Neural progenitor cell (in vitro differentiated cells): ENCODE measurements around the gene CHST13. TPM values are rescaled to one million over a fixed set of nuclear protein-coding genes. Genes with fewer than 3 reads are reported as not detected.
A peak's percentile ranks its signal among the peaks of the same experiment; 100 is the strongest.

Experiments
- DNase-seq: peaks from one replicate; pipeline ENCODE4 v3.0.0-alpha.2; 2016; ENCODE audit warnings: low spot score
- H2AFZ ChIP-seq: fragments of 200-600 bp; sonication (generic); replicated peaks from 2 replicates; pipeline ENCODE4 v1.6.1; 2016; ENCODE audit warnings: antibody characterized with exemption
- H3F3A ChIP-seq: fragments of 200-600 bp; sonication (generic); 2 replicates; pipeline ENCODE4 v1.6.1; 2016; ENCODE audit warnings: antibody characterized with exemption, low read depth
- H3K27ac ChIP-seq: fragments of 200-600 bp; sonication (generic); 2 replicates; pipeline ENCODE4 v1.5.1; 2016; ENCODE audit warnings: mild to moderate bottlenecking
- H3K27me3 ChIP-seq: fragments of 200-600 bp; sonication (generic); 2 replicates; pipeline ENCODE4 v1.6.1; 2016; ENCODE audit warnings: mild to moderate bottlenecking, moderate library complexity
- H3K36me3 ChIP-seq: fragments of 200-600 bp; sonication (generic); 2 replicates; pipeline ENCODE4 v1.5.1; 2016
- H3K4me1 ChIP-seq: fragments of 200-600 bp; sonication (generic); 2 replicates; pipeline ENCODE4 v1.6.1; 2016; ENCODE audit warnings: mixed run types
- H3K4me2 ChIP-seq: fragments of 200-600 bp; sonication (generic); 2 replicates; pipeline ENCODE4 v1.6.1; 2016
- H3K4me3 ChIP-seq: fragments of 200-600 bp; sonication (generic); 2 replicates; pipeline ENCODE4 v1.5.1; 2016
- H3K79me2 ChIP-seq: fragments of 200-600 bp; sonication (generic); 2 replicates; pipeline ENCODE4 v1.6.1; 2016; ENCODE audit warnings: low read depth
- H3K9ac ChIP-seq: fragments of 200-600 bp; sonication (generic); 2 replicates; pipeline ENCODE4 v1.6.1; 2016
- H3K9me3 ChIP-seq: fragments of 200-600 bp; sonication (generic); 2 replicates; pipeline ENCODE4 v1.5.1; 2016; ENCODE audit warnings: low read depth
- H4K20me1 ChIP-seq: fragments of 200-600 bp; sonication (generic); 2 replicates; pipeline ENCODE4 v1.6.1; 2016; ENCODE audit warnings: low read depth
- H3K27ac Mint-ChIP-seq: 3 replicates; pipeline ENCODE4 v1.8.0; 2021; ENCODE audit warnings: mixed read lengths
- H3K27me3 Mint-ChIP-seq: 2 replicates; pipeline ENCODE4 v1.8.0; 2022; ENCODE audit warnings: low read depth, mild to moderate bottlenecking, inconsistent platforms, moderate library complexity, mixed read lengths; ENCODE audit not compliant: insufficient read depth
- H3K36me3 Mint-ChIP-seq: 3 replicates; pipeline ENCODE4 v1.8.0; 2021; ENCODE audit warnings: mixed read lengths
- H3K4me1 Mint-ChIP-seq: 3 replicates; pipeline ENCODE4 v1.8.0; 2021; ENCODE audit warnings: mixed read lengths
- H3K4me3 Mint-ChIP-seq: 3 replicates; pipeline ENCODE4 v1.8.0; 2021; ENCODE audit warnings: mild to moderate bottlenecking, moderate library complexity, mixed read lengths
- H3K9me3 Mint-ChIP-seq: 3 replicates; pipeline ENCODE4 v1.8.0; 2020; ENCODE audit warnings: mixed read lengths
- EZH2 ChIP-seq: fragments of 200-600 bp; sonication (generic); IDR thresholded peaks from 2 replicates; pipeline ENCODE4 v1.6.1; 2017; ENCODE audit warnings: antibody characterized with exemption, mild to moderate bottlenecking, moderate library complexity
- EZH2phosphoT487 ChIP-seq: fragments of 200-600 bp; sonication (generic); IDR thresholded peaks from 2 replicates; pipeline ENCODE4 v1.6.1; 2017; ENCODE audit warnings: antibody characterized with exemption
- total RNA-seq: library from RNA; depleted of rRNA; stranded (reverse); fragments of >200 nt; gene quantifications from 2 replicates; pipeline ENCODE4 v1.2.3, GENCODE V29; 2015; ENCODE audit warnings: low replicate concordance
- TF ChIP-seq, protein P1 (sequence below): fragments of 200-600 bp; sonication (generic); IDR thresholded peaks from 2 replicates; pipeline ENCODE4 v1.5.1; 2017; ENCODE audit warnings: antibody characterized with exemption, mild to moderate bottlenecking

Gene CHST13
- total RNA-seq, 1 donor from 2014 or later: 0.09 TPM

DNA sequence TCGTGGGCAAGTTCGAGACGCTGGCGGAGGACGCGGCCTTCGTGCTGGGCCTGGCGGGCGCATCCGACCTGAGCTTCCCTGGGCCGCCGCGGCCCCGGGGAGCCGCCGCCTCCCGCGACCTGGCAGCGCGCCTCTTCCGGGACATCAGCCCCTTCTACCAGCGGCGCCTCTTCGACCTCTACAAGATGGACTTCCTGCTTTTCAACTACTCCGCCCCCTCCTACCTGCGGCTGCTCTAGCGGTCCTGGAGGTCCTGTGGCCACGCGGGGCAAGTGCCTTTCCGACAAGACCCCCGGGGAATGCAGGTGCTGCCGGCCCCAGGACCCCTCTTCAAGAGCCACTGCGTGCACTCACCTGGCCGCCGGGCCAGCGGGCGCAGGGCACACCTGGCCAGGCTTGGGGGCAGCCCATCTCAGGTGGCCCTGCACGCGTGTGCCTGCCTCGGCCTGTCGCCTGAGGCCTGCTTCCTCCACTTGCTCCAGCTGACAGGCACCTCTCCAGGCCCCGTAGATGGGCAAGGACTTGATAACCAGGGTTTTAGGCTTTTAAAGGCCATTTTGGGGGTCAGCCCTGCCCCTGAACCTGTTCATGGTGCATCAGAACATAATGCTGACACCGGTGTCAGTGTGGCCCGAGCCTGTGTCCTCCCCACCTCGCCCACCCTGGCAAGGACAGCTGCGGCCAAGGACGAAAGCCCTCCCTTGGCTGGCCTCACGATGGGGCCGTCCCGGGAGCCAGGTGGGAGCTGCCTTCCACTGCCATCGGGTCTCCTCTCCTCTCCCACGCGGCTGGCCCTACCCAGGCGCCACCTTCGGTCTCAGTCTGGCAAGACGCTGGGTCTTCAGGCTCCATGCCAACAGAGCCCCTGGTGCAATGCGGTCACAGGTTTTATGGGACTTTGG, 18.6 kb downstream of the CHST13 start:
- Histone ChIP-seq H4K20me1 (no peaks in the 10 kb centered on the region), H3K9ac (no peak overlapping the region), H3K36me3 (no peaks in the 10 kb centered on the region), H3K79me2 (no peaks in the 10 kb centered on the region), H3F3A (no peaks in the 10 kb centered on the region), H3K9me3 (no peaks in the 10 kb centered on the region), H3K27me3 (no peaks in the 10 kb centered on the region), H2AFZ (no peak overlapping the region), H3K27ac (no peak overlapping the region), H3K4me1 (no peaks in the 10 kb centered on the region), H3K4me3 (no peak overlapping the region), H3K4me2 (no peak overlapping the region)
- TF ChIP-seq EZH2 (no peak), EZH2phosphoT487 (no peak)
- TF ChIP-seq, protein P1, sequence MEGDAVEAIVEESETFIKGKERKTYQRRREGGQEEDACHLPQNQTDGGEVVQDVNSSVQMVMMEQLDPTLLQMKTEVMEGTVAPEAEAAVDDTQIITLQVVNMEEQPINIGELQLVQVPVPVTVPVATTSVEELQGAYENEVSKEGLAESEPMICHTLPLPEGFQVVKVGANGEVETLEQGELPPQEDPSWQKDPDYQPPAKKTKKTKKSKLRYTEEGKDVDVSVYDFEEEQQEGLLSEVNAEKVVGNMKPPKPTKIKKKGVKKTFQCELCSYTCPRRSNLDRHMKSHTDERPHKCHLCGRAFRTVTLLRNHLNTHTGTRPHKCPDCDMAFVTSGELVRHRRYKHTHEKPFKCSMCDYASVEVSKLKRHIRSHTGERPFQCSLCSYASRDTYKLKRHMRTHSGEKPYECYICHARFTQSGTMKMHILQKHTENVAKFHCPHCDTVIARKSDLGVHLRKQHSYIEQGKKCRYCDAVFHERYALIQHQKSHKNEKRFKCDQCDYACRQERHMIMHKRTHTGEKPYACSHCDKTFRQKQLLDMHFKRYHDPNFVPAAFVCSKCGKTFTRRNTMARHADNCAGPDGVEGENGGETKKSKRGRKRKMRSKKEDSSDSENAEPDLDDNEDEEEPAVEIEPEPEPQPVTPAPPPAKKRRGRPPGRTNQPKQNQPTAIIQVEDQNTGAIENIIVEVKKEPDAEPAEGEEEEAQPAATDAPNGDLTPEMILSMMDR: no peak
- Mint-ChIP-seq H3K27me3 (peaks cover 2% of the 10 kb centered on the region), H3K27ac (no peak overlapping the region), H3K9me3 (peaks cover 2% of the 10 kb centered on the region), H3K36me3 (no peaks in the 10 kb centered on the region), H3K4me3 (no peak overlapping the region), H3K4me1 (peaks cover 7% of the 10 kb centered on the region)
- DNase-seq: no peak

DNA sequence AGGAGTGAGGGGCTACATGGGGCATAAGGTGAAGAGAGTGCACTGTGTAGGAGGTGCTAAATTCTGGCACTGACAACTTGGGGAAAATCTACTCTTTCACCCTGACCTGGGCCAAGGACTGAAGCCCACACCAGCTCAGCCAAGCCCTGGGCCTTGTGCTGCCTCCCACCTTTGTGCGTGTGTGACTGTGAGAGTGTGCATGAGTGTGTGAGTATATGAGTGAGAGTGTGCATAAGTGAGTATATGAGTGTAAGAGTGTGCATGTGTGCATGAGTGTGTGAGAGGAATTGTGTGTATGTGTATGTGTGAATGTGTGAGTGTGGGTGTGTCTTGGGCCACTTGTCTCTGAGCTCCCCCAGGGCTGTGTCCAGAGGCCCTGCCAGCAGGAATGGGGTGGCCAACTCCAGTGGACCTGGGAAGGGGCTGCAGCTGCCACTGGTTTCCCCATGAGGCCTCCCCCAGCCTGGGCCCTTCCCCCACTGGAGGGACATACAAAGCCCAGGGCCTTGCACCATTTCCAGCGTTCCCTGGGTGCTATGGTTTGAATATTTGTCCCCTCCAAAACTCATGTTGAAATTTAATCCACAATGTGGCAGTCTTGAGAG, 19.6 kb downstream of the CHST13 start:
- no peak for DNase-seq
- H3K27me3 Mint-ChIP-seq: peaks cover 2% of the 10 kb centered on the region
- Histone ChIP-seq H2AFZ (no peak overlapping the region), H3K36me3 (no peaks in the 10 kb centered on the region), H3K9ac (no peak overlapping the region), H3K4me1 (peaks cover 2% of the 10 kb centered on the region), H3K79me2 (no peaks in the 10 kb centered on the region), H3K9me3 (no peaks in the 10 kb centered on the region), H3K4me3 (no peak overlapping the region), H3K27me3 (no peaks in the 10 kb centered on the region), H3K4me2 (no peak overlapping the region), H4K20me1 (no peaks in the 10 kb centered on the region), H3K27ac (no peak overlapping the region), H3F3A (no peaks in the 10 kb centered on the region)
- H3K4me3 Mint-ChIP-seq: no peak overlapping the region
- peaks cover 2% of the 10 kb centered on the region for H3K9me3 Mint-ChIP-seq
- TF ChIP-seq EZH2phosphoT487 (no peak), EZH2 (no peak)
- TF ChIP-seq, protein P1: no peak
- no peaks in the 10 kb centered on the region for H3K36me3 Mint-ChIP-seq
- H3K4me1 Mint-ChIP-seq: peaks cover 9% of the 10 kb centered on the region
- peak overlapping the region; percentile 23 for H3K27ac Mint-ChIP-seq

DNA sequence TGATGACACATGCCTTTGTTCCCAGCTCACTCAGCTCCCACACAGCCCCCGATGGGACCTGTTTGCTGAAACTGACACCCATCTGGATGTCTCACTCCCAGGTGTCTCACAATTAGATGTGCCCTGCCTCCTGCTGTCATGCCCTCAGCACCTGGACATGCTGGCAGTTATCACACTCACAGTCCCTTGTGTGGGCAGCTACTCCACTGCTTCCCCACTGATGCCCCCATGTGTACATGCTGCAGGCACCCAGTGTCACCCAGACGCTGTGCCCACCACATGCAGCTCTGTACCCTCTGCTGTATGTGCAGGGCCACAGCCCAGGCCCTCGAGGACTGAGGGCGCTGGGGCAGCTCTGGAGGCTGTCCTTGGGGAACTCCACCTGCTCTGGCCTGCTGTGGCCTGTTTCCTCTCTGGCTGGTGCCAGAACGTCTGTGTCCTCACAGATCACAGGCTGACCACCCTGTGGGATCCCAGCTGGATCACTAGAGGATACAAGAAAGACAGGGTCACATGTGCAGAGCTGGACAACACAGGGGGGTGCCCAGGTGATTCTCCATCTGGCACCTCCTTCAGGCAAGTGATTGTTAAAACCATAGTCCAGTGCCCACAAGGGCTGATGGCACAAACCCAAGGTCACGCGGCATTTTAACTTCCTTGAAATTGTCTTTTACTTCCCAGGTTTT, 20.8 kb downstream of the CHST13 start:
- Histone ChIP-seq H4K20me1 (no peaks in the 10 kb centered on the region), H3K9me3 (no peaks in the 10 kb centered on the region), H3K27ac (no peak overlapping the region), H3K36me3 (no peaks in the 10 kb centered on the region), H3F3A (no peaks in the 10 kb centered on the region), H3K4me1 (peaks cover 14% of the 10 kb centered on the region), H3K4me3 (no peak overlapping the region), H2AFZ (no peak overlapping the region), H3K27me3 (no peaks in the 10 kb centered on the region), H3K79me2 (no peaks in the 10 kb centered on the region), H3K9ac (no peak overlapping the region), H3K4me2 (no peak overlapping the region)
- Mint-ChIP-seq H3K27me3 (no peaks in the 10 kb centered on the region), H3K4me1 (peaks cover 21% of the 10 kb centered on the region), H3K27ac (peak overlapping the region; percentile 43), H3K36me3 (no peaks in the 10 kb centered on the region), H3K9me3 (peaks cover 2% of the 10 kb centered on the region), H3K4me3 (no peak overlapping the region)
- no peak for TF ChIP-seq EZH2phosphoT487
- DNase-seq: no peak
